ENCODE data around the gene ASB1. TPM values are rescaled to one million over a fixed set of nuclear protein-coding genes. Genes with fewer than 3 reads are reported as not detected.

Gene ASB1
- total RNA-seq, 2 donors from 2014 or later: 19.3 to 22.4 TPM

GRCh38 chr2:238381341-238382115 is 45.2 kb upstream of the ASB1 start:
- no peaks in the 10 kb centered on the region for H3K36me3 ChIP-seq
- TF ChIP-seq, protein P1, sequence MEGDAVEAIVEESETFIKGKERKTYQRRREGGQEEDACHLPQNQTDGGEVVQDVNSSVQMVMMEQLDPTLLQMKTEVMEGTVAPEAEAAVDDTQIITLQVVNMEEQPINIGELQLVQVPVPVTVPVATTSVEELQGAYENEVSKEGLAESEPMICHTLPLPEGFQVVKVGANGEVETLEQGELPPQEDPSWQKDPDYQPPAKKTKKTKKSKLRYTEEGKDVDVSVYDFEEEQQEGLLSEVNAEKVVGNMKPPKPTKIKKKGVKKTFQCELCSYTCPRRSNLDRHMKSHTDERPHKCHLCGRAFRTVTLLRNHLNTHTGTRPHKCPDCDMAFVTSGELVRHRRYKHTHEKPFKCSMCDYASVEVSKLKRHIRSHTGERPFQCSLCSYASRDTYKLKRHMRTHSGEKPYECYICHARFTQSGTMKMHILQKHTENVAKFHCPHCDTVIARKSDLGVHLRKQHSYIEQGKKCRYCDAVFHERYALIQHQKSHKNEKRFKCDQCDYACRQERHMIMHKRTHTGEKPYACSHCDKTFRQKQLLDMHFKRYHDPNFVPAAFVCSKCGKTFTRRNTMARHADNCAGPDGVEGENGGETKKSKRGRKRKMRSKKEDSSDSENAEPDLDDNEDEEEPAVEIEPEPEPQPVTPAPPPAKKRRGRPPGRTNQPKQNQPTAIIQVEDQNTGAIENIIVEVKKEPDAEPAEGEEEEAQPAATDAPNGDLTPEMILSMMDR (IDR thresholded peaks at IDR 0.05): no peak
- no peak overlapping the region for H3K27ac ChIP-seq
- H3K9me3 ChIP-seq: no peaks in the 10 kb centered on the region
- intact Hi-C loops (cut with DNase I): no loop called here
- DNase-seq: no peak
- H3K27me3 ChIP-seq: no peaks in the 10 kb centered on the region
- H3K9ac ChIP-seq (ENCODE audit: low read depth in 2 of 2, low read length in 2 of 2): no peak overlapping the region
- H3K4me3 ChIP-seq: no peak overlapping the region
- no peaks in the 10 kb centered on the region for H3K4me1 ChIP-seq

- Histone ChIP-seq H3K9ac (ENCODE audit: low read depth in 2 of 2, low read length in 2 of 2) (no peak overlapping the region), H3K36me3 (no peaks in the 10 kb centered on the region), H3K27ac (no peak overlapping the region), H3K4me1 (no peaks in the 10 kb centered on the region), H3K9me3 (no peaks in the 10 kb centered on the region), H3K4me3 (no peak overlapping the region), H3K27me3 (no peaks in the 10 kb centered on the region)
- DNase-seq: no peak
- intact Hi-C loops (cut with DNase I): no loop called here
- TF ChIP-seq, protein P1 (IDR thresholded peaks at IDR 0.05): no peak
These were observed 44.3 kb upstream of the ASB1 start for GRCh38 chr2:238382381-238382781.

DNA sequence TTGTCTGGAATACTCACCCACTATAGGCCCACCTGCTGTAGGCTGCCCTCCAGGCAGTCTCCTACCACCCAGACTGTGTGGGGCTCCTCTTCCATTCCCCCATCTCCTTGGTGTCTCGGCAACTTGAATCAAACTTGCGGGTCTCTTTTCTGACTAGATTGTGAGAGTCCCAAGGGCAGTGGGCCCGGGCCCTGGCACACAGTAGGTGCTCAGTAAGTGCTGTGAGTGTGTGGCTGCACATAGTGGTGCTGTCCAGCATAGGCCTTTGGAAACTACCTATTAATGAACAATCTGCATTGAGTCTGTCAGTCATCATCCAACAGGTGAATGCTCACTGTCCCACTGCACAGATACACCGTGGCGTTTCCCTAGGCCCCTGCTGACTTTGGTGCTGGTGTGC is 43.6 kb upstream of the ASB1 start:
- Histone ChIP-seq H3K9ac (ENCODE audit: low read depth in 2 of 2, low read length in 2 of 2) (no peak overlapping the region), H3K27ac (no peak overlapping the region), H3K4me1 (no peaks in the 10 kb centered on the region), H3K9me3 (no peaks in the 10 kb centered on the region), H3K27me3 (no peaks in the 10 kb centered on the region), H3K4me3 (no peak overlapping the region), H3K36me3 (no peaks in the 10 kb centered on the region)
- intact Hi-C loops (cut with DNase I): no loop called here
- DNase-seq: no peak
- TF ChIP-seq, protein P1 (IDR thresholded peaks at IDR 0.05): no peak

- H3K9me3 ChIP-seq: no peaks in the 10 kb centered on the region
- DNase-seq: no peak
- H3K4me3 ChIP-seq: no peak overlapping the region
- H3K27ac ChIP-seq: no peak overlapping the region
- intact Hi-C loops (cut with DNase I): no loop called here
- no peak overlapping the region for H3K9ac ChIP-seq (ENCODE audit: low read depth in 2 of 2, low read length in 2 of 2)
- no peaks in the 10 kb centered on the region for H3K4me1 ChIP-seq
- TF ChIP-seq, protein P1 (IDR thresholded peaks at IDR 0.05): no peak
- H3K36me3 ChIP-seq: no peaks in the 10 kb centered on the region
- no peaks in the 10 kb centered on the region for H3K27me3 ChIP-seq
These were observed 42.9 kb upstream of the ASB1 start for GRCh38 chr2:238383743-238384380.

DNA sequence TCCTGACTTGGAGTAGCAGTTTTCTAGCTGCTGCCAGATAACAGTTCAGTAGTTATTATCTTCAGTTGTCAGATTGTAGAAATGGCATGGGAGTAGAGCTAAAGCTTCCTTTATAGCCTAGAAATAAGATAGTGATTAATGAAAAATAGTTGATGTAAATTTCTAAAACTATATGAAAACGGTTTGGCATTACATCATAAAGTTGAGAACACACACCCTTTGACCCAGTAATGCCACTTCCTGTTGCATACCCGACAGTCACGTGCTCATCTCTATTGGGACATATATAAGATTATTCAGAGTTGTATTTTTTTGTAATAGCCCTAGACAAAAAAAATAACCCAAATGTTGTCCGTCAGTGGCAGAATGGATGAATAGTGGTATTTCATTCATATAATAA is 39.4 kb upstream of the ASB1 start:
- Histone ChIP-seq H3K27me3 (no peaks in the 10 kb centered on the region), H3K4me3 (no peak overlapping the region), H3K36me3 (no peaks in the 10 kb centered on the region), H3K9me3 (no peaks in the 10 kb centered on the region), H3K4me1 (no peaks in the 10 kb centered on the region), H3K9ac (ENCODE audit: low read depth in 2 of 2, low read length in 2 of 2) (no peak overlapping the region), H3K27ac (no peak overlapping the region)
- TF ChIP-seq, protein P1 (IDR thresholded peaks at IDR 0.05): no peak
- DNase-seq: no peak
- intact Hi-C loops (cut with DNase I): no loop called here
